Measurements from ENCODE around the gene EXOC4.

The EXOC4 gene

GRCh38 chr7:133536450-133536849, 283.6 kb downstream of the EXOC4 start:
- Histone ChIP-seq H3K36me3 (ENCODE audit: control insufficient read depth, insufficient read depth, low read length) (no peaks in the 10 kb centered on the region), H3K4me3 (replicated peaks; ENCODE audit: low read depth, low read length) (no peak overlapping the region), H3K27me3 (replicated peaks; ENCODE audit: control insufficient read depth, insufficient read depth, low read length) (no peaks in the 10 kb centered on the region)
- no peak for TF ChIP-seq CTCF (IDR thresholded peaks at IDR 0.05; ENCODE audit: insufficient read depth, low read length, poor library complexity, severe bottlenecking)
- no peak for DNase-seq (ENCODE audit: extremely low read depth, insufficient read length)

GRCh38 chr7:133539016-133539415, 286.1 kb downstream of the EXOC4 start:
- no peaks in the 10 kb centered on the region for H3K36me3 ChIP-seq (ENCODE audit: control insufficient read depth, insufficient read depth, low read length)
- DNase-seq (ENCODE audit: extremely low read depth, insufficient read length) = no peak
- H3K27me3 ChIP-seq (replicated peaks; ENCODE audit: control insufficient read depth, insufficient read depth, low read length) = no peaks in the 10 kb centered on the region
- H3K4me3 ChIP-seq (replicated peaks; ENCODE audit: low read depth, low read length) = no peak overlapping the region
- TF ChIP-seq CTCF (IDR thresholded peaks at IDR 0.05; ENCODE audit: insufficient read depth, low read length, poor library complexity, severe bottlenecking) = no peak

GRCh38 chr7:133540096-133540860, 287.4 kb downstream of the EXOC4 start:
- H3K36me3 ChIP-seq (ENCODE audit: control insufficient read depth, insufficient read depth, low read length) = no peaks in the 10 kb centered on the region
- no peak for DNase-seq (ENCODE audit: extremely low read depth, insufficient read length)
- H3K4me3 ChIP-seq (replicated peaks; ENCODE audit: low read depth, low read length) = no peak overlapping the region
- no peaks in the 10 kb centered on the region for H3K27me3 ChIP-seq (replicated peaks; ENCODE audit: control insufficient read depth, insufficient read depth, low read length)
- no peak for TF ChIP-seq CTCF (IDR thresholded peaks at IDR 0.05; ENCODE audit: insufficient read depth, low read length, poor library complexity, severe bottlenecking)

- no peaks in the 10 kb centered on the region for H3K36me3 ChIP-seq (ENCODE audit: control insufficient read depth, insufficient read depth, low read length)
- H3K27me3 ChIP-seq (replicated peaks; ENCODE audit: control insufficient read depth, insufficient read depth, low read length) = no peaks in the 10 kb centered on the region
- DNase-seq (ENCODE audit: extremely low read depth, insufficient read length) = peak; percentile 6
- TF ChIP-seq CTCF (IDR thresholded peaks at IDR 0.05; ENCODE audit: insufficient read depth, low read length, poor library complexity, severe bottlenecking) = no peak
- no peak overlapping the region for H3K4me3 ChIP-seq (replicated peaks; ENCODE audit: low read depth, low read length)
These were observed 289.4 kb downstream of the EXOC4 start for GRCh38 chr7:133542209-133542780.

- no peak for TF ChIP-seq CTCF (IDR thresholded peaks at IDR 0.05; ENCODE audit: insufficient read depth, low read length, poor library complexity, severe bottlenecking)
- DNase-seq (ENCODE audit: extremely low read depth, insufficient read length) = no peak
- Histone ChIP-seq H3K36me3 (ENCODE audit: control insufficient read depth, insufficient read depth, low read length) (no peaks in the 10 kb centered on the region), H3K4me3 (replicated peaks; ENCODE audit: low read depth, low read length) (no peak overlapping the region), H3K27me3 (replicated peaks; ENCODE audit: control insufficient read depth, insufficient read depth, low read length) (no peaks in the 10 kb centered on the region)
These were observed 290.8 kb downstream of the EXOC4 start for GRCh38 chr7:133543657-133544056.

Data from GM06990 (cell line).